GM21367 (cell line): ENCODE results near the gene LRRC52.
"Not testable (repeated sequence)": the region's sequence is repeated elsewhere in the genome, so short reads cannot be mapped to it uniquely, and the experiment has no call there.

Experiments used
- ATAC-seq: cut with Tn5 transposase; IDR thresholded peaks from one replicate; pipeline ENCODE4 v1.9.1; 2021; ENCODE audit not compliant: unreplicated experiment

The LRRC52 gene

DNA sequence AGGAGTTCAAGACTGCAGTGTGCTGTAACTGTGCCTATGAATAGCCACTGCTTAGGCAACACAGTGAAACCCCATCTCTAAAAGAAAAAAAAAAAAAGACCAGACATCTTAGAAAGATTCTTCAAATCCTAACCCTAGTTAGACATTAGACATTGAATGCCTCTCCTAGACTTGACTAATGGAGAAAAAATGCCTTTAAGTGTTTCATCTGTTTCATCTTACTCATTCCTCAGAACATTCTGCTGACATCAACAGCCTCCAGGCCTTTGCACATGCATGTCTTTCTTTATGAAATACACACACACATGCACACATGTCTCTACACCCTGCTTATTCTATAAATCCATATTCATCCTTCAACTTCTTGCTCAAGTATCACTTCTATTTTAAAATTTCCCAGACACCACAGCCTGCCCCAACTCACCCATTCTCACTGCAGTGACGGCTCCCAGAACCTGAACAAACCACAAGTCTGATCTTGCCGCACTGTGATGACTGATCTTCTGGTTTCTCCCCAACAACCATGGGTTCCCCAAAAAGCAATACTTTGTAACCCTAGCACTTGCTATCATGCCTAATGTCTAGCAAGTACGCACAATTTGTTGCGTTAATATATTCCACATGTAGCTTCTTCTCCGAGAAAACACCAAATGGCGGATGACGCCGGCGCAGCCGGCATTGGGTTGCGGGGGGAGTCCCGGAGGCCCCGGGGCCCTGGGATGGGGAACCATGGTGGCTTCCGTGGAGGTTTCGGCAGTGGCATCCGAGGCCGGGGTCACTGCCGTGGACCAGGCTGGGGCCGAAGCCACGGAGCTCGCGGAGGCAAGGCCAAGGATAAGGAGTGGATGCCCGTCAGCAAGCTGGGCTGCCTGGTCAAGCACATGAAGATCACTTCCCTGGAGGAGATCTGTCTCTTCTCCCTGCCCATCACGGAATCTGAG is 37.4 kb downstream of the LRRC52 start:
- ATAC-seq, result no peak

DNA sequence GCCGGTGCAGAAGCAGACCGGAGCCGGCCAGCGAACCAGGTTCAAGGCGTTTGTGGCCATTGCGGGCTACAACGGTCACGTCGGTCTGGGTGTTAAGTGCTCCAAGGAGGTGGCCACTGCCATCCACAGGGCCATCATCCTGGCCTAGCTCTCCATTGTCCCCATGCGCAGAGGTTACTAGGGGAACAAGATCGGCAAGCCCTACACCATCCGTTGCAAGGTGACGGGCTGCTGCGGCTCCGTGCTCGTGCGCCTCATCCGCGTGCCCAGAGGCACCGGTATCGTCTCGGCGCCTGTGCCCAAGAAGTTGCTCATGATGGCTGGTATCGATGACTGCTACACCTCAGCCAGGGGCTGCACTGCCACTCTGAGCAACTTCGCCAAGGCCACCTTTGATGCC is 38.1 kb downstream of the LRRC52 start:
- ATAC-seq, result no peak

DNA sequence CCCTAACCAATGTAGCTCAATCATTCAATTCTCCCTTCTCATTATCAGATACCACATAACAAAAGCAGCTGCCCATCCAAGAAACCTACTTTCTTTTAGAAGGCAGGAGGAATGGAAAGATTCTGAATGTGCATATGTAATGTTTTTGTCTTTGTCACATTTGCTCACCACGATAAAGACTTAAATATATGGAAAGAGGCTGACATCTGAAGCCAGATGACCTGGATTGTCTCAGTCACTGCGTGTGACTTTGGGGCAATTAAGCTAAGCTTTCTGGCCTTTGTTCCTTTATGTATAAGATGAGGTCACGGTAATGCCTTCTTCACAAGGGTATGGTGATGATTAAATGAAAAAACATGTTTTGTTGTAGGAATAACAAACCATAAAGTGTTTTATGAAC is 42.6 kb downstream of the LRRC52 start:
- ATAC-seq, result no peak

DNA sequence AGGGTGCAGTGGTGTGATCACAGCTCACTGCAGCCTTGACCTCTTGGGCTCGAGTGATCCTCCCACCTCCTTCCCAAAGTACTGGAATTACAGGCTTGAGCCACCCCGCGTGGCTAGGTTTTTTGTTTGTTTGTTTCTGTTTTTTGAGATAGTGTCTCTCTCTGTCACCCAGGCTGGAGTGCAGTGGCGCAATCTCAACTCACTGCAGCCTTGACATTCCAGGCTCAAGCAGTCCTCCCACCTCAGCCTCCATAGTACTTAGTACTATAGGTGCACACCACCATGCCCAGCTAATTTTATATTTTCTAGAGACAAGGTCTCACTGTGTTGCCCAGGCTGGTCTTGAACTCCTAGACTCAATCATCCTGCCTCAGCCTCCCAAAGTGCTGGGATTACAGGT is 47.6 kb downstream of the LRRC52 start:
- not testable (repeated sequence) for ATAC-seq

DNA sequence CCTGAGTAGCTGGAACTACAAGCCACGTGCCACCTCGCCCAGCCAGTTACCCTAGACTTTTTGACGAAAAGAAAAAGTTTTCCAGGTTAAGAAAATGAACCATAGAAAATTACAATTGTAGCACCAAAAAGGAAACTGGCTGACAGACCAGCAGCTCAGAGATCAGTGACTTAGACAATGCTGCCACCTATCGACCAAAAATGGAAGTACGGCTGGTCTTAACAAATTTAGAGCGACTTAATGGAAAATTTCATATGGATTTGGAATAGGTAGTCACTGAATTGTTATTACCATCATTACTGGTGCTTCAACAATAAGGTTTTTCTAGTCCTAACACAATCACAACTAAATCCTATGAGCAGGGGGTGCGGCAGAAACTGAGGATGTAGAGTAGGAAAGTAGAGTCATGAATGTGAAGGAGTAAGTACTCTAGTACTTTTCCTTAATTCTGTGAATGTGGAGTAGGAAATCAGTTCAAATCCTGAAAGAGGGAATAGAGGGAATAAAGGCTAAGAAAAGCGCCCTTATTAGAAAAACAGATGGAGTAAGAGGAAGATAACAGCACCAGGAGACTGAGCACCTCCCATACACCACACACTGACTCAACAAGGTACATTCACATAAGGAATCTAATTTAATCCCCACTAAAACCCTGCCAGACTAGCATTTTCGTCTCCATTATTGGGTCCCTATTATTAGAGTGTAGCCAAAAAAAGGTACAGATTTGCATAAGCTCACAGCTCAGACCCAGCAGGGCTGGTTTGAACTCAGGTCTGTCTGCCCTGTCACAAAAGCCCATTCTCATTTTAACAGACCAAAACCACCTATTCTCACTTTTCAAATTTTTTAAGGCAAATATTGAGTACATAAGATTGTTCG is 49.4 kb downstream of the LRRC52 start:
- no peak for ATAC-seq

DNA sequence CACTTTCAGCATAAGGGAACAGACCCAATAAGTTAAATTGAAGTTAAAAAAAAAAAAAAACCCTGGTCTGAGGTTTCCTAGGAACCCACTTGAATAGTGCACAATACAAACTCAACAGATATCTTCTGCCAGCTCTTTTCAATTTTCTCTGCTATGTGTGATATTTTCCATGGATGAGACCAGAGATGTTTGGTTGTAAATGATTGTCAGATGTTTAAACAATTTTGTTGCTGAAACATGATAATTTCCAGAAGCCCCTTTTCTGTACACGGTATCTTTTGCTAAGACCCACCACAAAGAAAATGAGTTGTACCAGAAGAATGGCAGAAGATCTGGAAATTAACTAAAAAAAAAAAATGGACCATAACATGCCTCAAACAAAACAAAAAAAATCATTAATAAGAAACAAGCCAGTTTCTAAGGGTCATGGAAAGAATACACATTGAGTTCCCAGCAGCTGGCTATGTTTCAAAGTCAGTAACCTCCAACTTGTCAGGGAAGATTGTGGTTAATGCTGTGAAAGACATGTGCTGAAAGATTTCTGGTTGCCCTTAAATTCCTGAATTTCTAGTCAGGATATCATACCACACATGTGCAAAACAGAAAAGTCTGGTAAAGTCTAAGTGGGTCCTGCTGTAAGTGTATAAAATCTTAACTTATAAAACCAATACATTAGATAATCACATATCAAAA is 51.6 kb downstream of the LRRC52 start:
- ATAC-seq, result no peak

DNA sequence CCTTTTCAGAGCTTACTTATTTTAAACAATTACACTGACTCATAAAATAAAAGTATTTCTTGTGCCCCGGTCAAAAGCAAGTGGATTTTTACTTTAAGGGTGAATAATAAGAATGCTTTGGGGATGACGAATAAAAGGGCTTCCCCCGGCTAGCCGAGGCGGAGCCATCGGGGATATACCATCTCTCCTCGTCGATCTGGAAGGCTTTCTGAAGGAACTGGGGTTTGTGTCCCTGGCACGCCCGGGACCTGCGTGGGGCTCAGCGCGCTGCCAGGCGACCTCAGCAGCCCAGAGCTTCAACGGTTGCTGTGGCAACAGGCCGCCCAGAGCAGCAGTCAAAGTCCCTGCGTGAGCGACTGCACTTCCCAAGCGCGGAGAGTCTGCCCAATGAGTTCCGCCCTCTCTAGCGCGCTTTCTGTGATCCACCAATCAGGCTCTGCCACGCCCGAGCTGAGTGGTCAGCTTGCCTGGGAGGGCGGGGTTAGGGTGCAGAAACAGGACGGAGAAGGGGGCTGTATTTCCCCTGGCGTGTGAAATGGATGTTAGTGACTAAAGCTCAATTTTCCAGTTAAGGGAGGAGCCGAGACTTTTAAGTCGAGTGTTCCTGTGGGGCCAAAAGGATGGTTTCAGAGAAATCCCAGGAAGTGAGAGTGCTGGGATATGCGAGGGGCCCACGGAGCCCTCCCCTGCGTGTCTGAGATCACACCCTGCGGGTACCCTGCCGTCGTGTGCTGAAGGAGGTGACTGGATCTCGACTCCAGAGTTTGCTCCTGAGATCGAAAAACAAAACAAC is 54.3 kb downstream of the LRRC52 start:
- ATAC-seq, result peak; percentile 98

DNA sequence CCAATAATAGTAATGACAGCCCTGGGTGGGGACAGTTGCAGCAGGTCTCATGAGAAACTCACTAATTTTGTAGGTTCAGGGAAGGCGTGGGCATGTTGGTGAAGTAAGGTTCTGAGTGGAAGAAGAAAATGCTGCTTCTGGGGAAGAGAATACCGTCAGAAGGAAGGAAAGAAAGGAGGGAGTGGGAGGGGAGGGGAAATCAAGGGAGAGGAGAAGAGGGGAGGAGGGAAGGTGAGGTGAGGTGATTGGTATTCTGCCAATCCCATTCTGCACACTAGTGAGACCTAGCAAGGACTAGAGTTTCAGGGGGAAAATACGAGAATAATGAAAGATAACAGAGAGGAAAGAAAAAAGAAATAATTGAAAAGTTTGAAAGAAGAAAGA is 54.9 kb downstream of the LRRC52 start:
- no peak for ATAC-seq

DNA sequence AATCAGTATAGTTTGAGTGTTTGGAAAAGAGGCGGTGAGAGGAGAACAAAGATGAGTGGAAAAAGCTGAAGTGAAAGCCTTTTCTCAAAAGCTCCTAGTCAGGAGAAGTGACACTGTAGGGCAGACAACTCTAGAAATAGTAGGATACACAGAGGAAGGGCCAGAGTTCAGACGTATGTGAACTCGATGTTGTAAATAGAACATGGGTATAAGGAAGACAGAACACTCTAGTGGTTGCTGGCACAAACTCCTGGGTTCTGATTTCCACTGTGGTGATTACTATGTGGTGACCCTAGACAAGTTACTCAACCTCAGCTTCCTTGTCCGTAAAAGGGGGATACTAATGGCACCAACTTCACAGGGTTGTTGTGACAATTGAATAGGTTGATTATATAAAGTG is 57.0 kb downstream of the LRRC52 start:
- no peak for ATAC-seq

DNA sequence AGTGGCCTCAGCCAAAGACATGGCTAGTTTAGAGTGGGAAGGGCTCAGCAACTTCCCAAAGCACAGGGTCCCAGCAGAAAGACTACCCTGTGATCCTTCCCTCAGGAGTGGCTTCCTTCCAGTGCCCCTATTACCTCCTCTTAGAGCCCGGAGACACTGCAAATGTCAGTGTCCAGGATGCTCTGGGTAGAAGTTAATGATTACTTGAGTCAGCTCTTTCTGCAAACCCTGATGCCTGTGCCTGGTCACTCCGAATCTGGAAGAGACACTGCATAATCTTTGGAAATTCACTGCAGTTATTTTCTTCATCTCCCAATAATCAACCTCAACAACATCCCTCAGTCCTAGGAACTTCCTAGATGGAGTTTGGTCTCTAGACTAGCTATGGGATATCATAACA is 60.0 kb downstream of the LRRC52 start:
- no peak for ATAC-seq

DNA sequence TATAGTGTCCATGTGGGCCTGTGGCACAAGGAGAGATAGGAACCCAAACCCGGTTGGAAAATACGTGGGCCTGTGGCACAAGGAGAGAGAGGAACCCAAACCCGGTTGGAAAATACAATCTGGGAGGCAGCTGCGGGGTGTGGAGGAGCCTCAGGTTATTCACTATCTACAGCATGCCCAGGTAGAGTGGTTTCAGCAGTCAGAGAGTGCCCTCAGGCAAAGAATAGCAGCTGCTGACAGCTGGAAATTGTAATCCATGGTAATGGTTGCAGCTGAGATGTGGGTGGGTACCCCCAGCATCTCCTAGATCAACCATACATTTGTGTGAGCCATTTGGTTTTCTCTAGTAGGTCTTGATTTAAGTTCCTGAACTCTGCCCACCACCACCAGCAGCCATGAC is 61.4 kb downstream of the LRRC52 start:
- no peak for ATAC-seq

DNA sequence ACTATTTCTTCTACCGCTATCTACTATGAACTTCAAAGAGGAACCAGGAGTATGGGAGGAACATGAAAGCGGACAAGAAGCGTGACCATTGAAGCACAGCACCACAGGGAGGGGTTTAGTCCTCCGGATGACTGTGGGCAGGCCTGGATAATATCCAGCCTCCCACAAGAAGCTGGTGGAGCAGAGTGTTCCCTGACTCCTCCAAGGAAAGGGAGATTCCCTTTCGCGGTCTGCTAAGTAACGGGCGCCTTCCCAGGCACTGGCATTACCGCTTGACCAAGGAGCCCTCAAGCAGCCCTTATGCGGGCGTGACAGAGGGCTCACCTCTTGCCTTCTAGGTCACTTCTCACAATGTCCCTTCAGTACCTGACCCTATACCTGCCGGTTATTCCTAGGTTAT is 62.9 kb downstream of the LRRC52 start:
- not testable (repeated sequence) for ATAC-seq

DNA sequence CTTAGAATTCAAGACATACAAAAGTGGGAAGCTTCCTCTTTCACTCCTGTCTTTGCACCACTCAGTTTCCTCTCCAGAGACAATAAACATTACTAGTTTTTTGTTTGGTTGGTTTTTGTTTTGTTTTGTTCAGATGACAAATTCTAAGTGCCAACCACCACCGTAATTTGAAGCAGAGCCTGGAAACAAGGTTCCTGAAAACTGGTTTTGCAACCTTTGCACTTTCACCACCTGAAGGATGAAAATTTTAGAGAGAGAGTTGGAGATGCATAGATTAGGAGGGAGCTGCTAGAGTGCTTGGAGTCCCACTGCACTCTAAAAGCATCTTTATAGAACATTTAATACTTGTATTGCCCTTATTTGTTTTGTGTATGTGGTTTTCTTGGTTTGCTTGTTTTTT is 67.1 kb downstream of the LRRC52 start:
- ATAC-seq, result no peak

DNA sequence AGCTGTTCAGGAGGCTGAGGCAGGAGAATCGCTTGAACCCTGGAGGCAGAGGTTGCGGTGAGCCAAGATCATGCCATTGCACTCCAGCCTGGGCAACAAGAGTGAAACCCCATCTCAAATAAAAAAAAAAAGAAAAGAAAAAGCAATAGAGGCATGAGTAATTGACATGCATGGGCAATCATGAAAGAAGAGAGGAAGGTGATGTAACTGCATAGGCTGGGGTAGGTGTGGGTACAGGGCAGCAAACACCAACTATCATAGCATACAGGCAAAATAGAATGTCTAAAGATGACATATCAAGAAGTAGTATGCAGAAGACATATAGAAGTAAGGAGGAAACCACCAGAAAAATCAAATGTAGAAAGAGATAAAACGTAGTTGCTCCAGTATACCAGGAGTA is 68.3 kb downstream of the LRRC52 start:
- no peak for ATAC-seq
